Adrenal gland (tissue), 12 donors: Measurements from ENCODE around the gene IL10. TPM values are rescaled to one million over a fixed set of nuclear protein-coding genes. Genes with fewer than 3 reads are reported as not detected.
A peak's percentile ranks its signal among the peaks of the same experiment; 100 is the strongest.

Experiments used
- DNase-seq, 7 donors: peaks; one replicate each; pipeline ENCODE4 v3.0.0-alpha.2; 2019 to 2020
- H3K27ac ChIP-seq, 5 donors: fragments of 200-600 bp; sonication (generic) in 4 of 5; 1 replicate in 3 of 5; 2 replicates in 2 of 5; pipeline versions ENCODE4 v1.5.1 to v1.8.0; 2016 to 2020; ENCODE audit warnings: mild to moderate bottlenecking in 1 of 5
- H3K27me3 ChIP-seq: fragments of 200-600 bp; 2 replicates; pipeline ENCODE4 v1.8.0; 2021
- H3K36me3 ChIP-seq, 2 donors: fragments of 200-600 bp; replicated peaks in 1 of 2; 1 replicate in 1 of 2; 2 replicates in 1 of 2; pipeline versions ENCODE4 v1.5.1 to v1.8.0; 2018 to 2022
- H3K4me1 ChIP-seq, 2 donors: fragments of 200-600 bp; replicated peaks in 1 of 2; 1 replicate in 1 of 2; 2 replicates in 1 of 2; pipeline versions ENCODE4 v1.5.1 to v1.8.0; 2018 to 2021
- H3K4me3 ChIP-seq, 4 donors: fragments of 200-600 bp; sonication (generic) in 3 of 4; one replicate each; pipeline ENCODE4 v1.5.1; 2016 to 2018
- H3K9me3 ChIP-seq, 3 donors: fragments of 200-600 bp; sonication (generic) in 1 of 3; replicated peaks in 1 of 3; 1 replicate in 2 of 3; 2 replicates in 1 of 3; pipeline versions ENCODE4 v1.5.1 to v1.8.0; 2016 to 2021
- POLR2A ChIP-seq, 2 donors: fragments of 450-650 bp; IDR thresholded peaks; one replicate each; pipeline ENCODE4 v1.6.1; 2017; ENCODE audit warnings: antibody characterized with exemption in 2 of 2, mild to moderate bottlenecking in 2 of 2, moderate library complexity in 1 of 2
- WGBS, 4 donors: extraction: QIAGEN DNeasy Blood & Tissue Kit in 2 of 4; methylation state at CpG; one replicate each; pipeline versions ENCODE4 v1.1.5 to v1.1.7; 2013 to 2017; 5-methylcytosine and 5-hydroxymethylcytosine counted together
- intact Hi-C, 2 donors: fragments of 100-400 bp; cut with DNase I; formaldehyde crosslinking; loops; one replicate each; pipeline versions ENCODE4 v1.14.1 to v1.15.0; 2022 to 2023
- polyA plus RNA-seq, 3 donors: library from polyadenylated mRNA; stranded (reverse); fragments of 200-250 nt in 2 of 3; fragments of 350-450 nt in 1 of 3; fragmentation: Illumina TruSeq in 1 of 3; extraction: RNeasy Lipid Tissue Mini Kit (QIAGEN cat#74804) in 1 of 3; gene quantifications; one replicate each; pipeline ENCODE4 v1.2.3, GENCODE V29; 2013 to 2014
- total RNA-seq, 9 donors: library from RNA; depleted of rRNA in 4 of 9; stranded (reverse); fragments of >200 nt in 4 of 9; fragments of 120-200 nt in 1 of 9; fragmentation: NEBNext Ultra II Directional in 1 of 9; extraction: Animal tissue kit (Norgen Biotek cat#: 25700) in 1 of 9; gene quantifications; one replicate each; pipeline versions ENCODE4 v1.1.0 to v1.2.4, GENCODE V29; 2013 to 2023
- TF ChIP-seq, protein P1 (sequence below), 6 experiments: fragments of 450-650 bp in 4 of 6; fragments of 200-600 bp in 2 of 6; sonication (generic) in 1 of 6; IDR thresholded peaks; 1 replicate in 5 of 6; 2 replicates in 1 of 6; pipeline versions ENCODE4 v1.5.1 to v1.8.0; 2016 to 2021; ENCODE audit warnings: antibody characterized with exemption in 6 of 6, mild to moderate bottlenecking in 2 of 6, moderate library complexity in 1 of 6
- donor health status: healthy with polysubstance abuse.
- donor health status: Bipolar disorder and iron deficiency.
- donor health status: DM: yes; HTN: yes; CAD: no.
- donor health status: DM: no; HTN: no; CAD: no.
- donor health status: DM: no; HTN: no; CAD: no.
- donor health status: DM: yes; HTN: yes; CAD: no.

The IL10 gene
- total and polyA plus RNA-seq, 12 donors, result 0.33 to 8.5 (median 2.9) TPM

DNA sequence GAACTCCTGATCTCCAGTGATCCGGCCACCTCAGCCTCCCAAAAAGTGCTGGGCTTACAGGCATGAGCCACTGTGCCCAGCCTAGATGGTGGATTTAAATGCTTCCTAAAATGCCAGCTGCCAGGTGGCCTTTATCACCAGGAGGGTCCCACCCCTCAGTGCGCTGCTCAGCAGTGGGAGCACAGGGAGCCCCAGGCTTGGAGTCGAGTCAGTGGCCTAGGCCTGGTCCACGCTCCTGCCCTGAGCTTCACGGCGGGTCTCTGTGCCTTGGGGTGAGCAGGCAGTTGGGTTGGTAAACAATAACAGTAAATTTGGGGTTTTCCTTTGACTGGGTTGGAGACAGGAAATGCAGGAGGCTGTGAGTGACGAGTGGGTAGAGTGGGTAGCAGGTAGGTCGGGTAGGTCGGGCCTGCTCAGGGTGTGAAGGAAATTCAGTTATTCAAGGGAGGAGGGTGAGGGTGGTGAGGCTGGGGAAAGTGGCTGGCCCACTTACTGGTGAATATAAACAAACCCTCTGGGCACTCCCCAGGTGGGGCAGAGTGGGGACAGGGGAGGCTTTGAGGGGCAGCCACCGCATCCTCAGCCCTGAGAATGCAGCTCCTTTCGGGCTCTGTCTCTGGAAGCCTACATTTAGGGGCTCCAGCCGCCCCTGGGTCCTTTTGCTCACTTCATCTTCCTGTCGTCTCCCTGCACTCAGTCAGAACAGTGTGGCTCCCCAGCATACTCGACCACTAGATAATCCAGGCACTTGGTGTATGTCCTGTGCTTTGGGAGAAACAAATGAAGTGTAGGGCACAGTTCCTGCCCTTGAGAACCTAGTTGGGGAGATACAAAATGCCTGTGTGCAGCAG is 35.2 kb downstream of the IL10 start:
- peak in 1 of 7 donors; percentile 53 for DNase-seq
- H3K27me3 ChIP-seq, result no peaks in the 10 kb centered on the region
- no peaks in the 10 kb centered on the region for H3K9me3 ChIP-seq
- no peak overlapping the region for H3K4me3 ChIP-seq
- H3K4me1 ChIP-seq, result peaks cover 7 to 14% of the 10 kb centered on the region in 2 donors
- peak overlapping the region in 2 of 5 donors; percentile 10 to 21 for H3K27ac ChIP-seq
- TF ChIP-seq, protein P1, sequence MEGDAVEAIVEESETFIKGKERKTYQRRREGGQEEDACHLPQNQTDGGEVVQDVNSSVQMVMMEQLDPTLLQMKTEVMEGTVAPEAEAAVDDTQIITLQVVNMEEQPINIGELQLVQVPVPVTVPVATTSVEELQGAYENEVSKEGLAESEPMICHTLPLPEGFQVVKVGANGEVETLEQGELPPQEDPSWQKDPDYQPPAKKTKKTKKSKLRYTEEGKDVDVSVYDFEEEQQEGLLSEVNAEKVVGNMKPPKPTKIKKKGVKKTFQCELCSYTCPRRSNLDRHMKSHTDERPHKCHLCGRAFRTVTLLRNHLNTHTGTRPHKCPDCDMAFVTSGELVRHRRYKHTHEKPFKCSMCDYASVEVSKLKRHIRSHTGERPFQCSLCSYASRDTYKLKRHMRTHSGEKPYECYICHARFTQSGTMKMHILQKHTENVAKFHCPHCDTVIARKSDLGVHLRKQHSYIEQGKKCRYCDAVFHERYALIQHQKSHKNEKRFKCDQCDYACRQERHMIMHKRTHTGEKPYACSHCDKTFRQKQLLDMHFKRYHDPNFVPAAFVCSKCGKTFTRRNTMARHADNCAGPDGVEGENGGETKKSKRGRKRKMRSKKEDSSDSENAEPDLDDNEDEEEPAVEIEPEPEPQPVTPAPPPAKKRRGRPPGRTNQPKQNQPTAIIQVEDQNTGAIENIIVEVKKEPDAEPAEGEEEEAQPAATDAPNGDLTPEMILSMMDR (IDR thresholded peaks at IDR 0.05), result no peak
- no peak for TF ChIP-seq POLR2A (IDR thresholded peaks at IDR 0.05)
- WGBS, 4 donors, result 81 to 92% (median 89%) methylated on average over 12 to 14 of the region's 14 CpGs
- peaks cover 0 to 30% of the 10 kb centered on the region in 2 donors for H3K36me3 ChIP-seq
- intact Hi-C loops, result loop anchor here in 1 of 2 donors (10.0 kb wide), 2 partner anchors 68 to 168 kb away; no protein-coding TSS in a partner anchor

DNA sequence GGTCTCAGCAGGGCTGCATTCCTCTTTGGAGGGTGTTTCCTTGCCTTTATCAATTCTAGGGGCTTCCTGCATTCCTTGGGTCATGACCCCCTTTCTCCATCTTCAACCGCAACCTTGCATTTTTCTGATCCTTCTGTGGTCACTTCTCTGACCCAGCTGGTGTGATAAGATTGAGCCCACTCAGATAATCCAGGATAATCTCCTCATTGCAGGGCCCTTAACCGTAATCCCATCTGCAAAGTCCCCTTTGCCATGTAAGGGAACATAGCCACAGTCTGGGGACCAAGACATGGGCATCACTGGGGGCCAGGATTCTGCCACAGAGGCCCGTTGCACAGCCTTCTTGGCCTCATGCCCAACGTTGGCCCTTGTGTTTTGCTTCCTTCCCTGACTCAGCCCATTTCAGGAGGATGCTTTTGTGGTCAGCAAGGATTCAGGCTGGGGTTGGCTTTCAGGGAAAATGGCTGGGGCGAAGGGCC is 36.7 kb downstream of the IL10 start:
- intact Hi-C loops, result loop anchor here in 1 of 2 donors (10.0 kb wide), 2 partner anchors 69 to 169 kb away; no protein-coding TSS in a partner anchor
- WGBS, 4 donors, result 61 to 70% (median 62%) methylated on average over 5 of the region's 5 CpGs

DNA sequence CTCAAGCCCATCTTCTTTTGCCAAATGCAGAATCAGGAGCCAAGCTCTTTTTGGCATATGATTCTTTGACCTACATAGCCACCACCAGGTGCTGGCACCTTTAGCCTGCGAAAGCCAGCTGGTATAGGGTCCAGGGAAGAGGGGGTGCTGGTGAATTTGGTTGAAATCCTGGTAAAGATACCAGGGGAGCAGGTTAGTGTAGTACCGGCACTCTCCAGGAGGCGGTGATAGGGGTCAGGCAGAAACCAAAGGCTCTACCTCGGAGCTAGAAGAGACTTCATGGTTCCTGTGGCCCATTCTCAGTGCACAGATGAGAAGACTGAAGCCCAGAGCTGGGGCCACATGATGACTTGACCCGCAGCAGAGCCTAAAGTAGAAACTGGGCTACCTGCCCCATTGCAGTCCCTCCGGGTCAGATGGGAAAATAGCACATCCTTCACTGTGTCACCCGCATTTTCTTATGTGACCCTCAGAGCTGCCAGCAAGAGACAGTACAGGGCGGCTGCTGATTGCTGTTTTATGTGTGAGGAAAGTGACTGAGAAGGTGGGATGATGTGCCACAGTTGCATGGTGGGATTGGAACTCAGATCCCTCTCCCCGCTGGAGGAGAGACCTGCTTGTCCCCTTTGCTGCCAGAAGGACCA is 37.7 kb downstream of the IL10 start:
- Histone ChIP-seq H3K36me3 (peaks cover 0 to 55% of the 10 kb centered on the region in 2 donors), H3K4me3 (no peak overlapping the region), H3K27me3 (no peaks in the 10 kb centered on the region), H3K4me1 (peaks cover 7 to 14% of the 10 kb centered on the region in 2 donors), H3K9me3 (no peaks in the 10 kb centered on the region), H3K27ac (peak overlapping the region in 1 of 5 donors; percentile 1)
- intact Hi-C loops, result loop anchor here (5.0 to 10.0 kb wide), 3 partner anchors 70 to 178 kb away; no protein-coding TSS in a partner anchor
- 73 to 87% (median 81%) methylated on average over 6 to 9 of the region's 9 CpGs for WGBS, 4 donors
- TF ChIP-seq, protein P1 (IDR thresholded peaks at IDR 0.05), result peak; percentile 60 to 72 (median 66)
- no peak for TF ChIP-seq POLR2A (IDR thresholded peaks at IDR 0.05)
- peak in 4 of 7 donors; percentile 46 to 84 (median 69) for DNase-seq

More for the DNA sequence above, 36.7 kb downstream of the IL10 start:
- Histone ChIP-seq H3K9me3 (no peaks in the 10 kb centered on the region), H3K27me3 (no peaks in the 10 kb centered on the region), H3K4me3 (no peak overlapping the region), H3K36me3 (peaks cover 0 to 45% of the 10 kb centered on the region in 2 donors), H3K27ac (peak overlapping the region in 1 of 5 donors; percentile 1), H3K4me1 (peaks cover 7 to 14% of the 10 kb centered on the region in 2 donors)
- peak in 3 of 7 donors; percentile 53 to 63 (median 60) for DNase-seq
- no peak for TF ChIP-seq POLR2A (IDR thresholded peaks at IDR 0.05)
- TF ChIP-seq, protein P1 (IDR thresholded peaks at IDR 0.05), result no peak

DNA sequence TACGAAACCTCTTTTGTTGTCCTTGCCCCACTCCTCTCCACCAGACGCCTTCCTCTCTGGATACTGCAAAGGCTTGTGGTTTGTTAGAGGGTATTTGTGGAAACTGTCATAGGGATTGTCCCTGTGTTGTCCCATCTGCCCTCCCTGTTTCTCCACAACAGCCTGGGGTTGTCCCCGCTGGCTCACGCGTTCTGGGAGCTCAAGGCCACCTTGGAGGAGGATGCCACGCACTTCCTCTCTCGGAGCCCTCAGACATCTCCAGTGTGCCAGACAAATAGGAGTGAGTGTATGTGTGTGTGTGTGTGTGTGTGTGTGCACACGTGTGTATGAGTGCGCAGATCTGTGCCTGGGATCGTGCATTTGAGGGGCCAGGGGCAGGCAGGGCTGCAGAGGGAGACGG is 39.3 kb downstream of the IL10 start:
- Histone ChIP-seq H3K9me3 (no peaks in the 10 kb centered on the region), H3K36me3 (peaks cover 0 to 62% of the 10 kb centered on the region in 2 donors), H3K4me1 (peaks cover 7 to 14% of the 10 kb centered on the region in 2 donors), H3K27ac (peak overlapping the region in 2 of 5 donors; percentile 19 to 41), H3K4me3 (no peak overlapping the region), H3K27me3 (no peaks in the 10 kb centered on the region)
- DNase-seq, result peak in 6 of 7 donors; percentile 60 to 77 (median 70)
- 50 to 70% (median 58%) methylated on average over 6 to 11 of the region's 11 CpGs for WGBS, 4 donors
- intact Hi-C loops, result loop anchor here (5.0 to 10.0 kb wide), 3 partner anchors 72 to 179 kb away; no protein-coding TSS in a partner anchor
- TF ChIP-seq POLR2A (IDR thresholded peaks at IDR 0.05), result no peak
- TF ChIP-seq, protein P1 (IDR thresholded peaks at IDR 0.05), result no peak
